Upper lobe of left lung (tissue), 4 donors: ENCODE results near the gene CDC27.

ENCODE experiments used
- EP300 ChIP-seq, 4 donors: sonication (generic); formaldehyde crosslinking; IDR thresholded peaks; one replicate each; pipeline ENCODE4 v1.5.1; 2017; ENCODE audit warnings: antibody characterized with exemption in 4 of 4, control low read depth in 2 of 4
- POLR2A ChIP-seq, 4 donors: fragments of 450-650 bp; IDR thresholded peaks; one replicate each; pipeline ENCODE4 v1.5.1; 2016 to 2017; ENCODE audit warnings: antibody characterized with exemption in 4 of 4, mild to moderate bottlenecking in 2 of 4
- POLR2AphosphoS5 ChIP-seq, 2 donors: sonication (generic); formaldehyde crosslinking; IDR thresholded peaks; one replicate each; pipeline ENCODE4 v1.5.1; 2017; ENCODE audit warnings: antibody characterized with exemption in 2 of 2
- TF ChIP-seq, protein P1 (sequence below), 6 experiments: fragments of 450-650 bp in 4 of 6; fragments of 200-600 bp in 2 of 6; sonication (generic) in 2 of 6; IDR thresholded peaks; one replicate each; pipeline ENCODE4 v1.5.1; 2016 to 2019; ENCODE audit warnings: antibody characterized with exemption in 6 of 6

DNA sequence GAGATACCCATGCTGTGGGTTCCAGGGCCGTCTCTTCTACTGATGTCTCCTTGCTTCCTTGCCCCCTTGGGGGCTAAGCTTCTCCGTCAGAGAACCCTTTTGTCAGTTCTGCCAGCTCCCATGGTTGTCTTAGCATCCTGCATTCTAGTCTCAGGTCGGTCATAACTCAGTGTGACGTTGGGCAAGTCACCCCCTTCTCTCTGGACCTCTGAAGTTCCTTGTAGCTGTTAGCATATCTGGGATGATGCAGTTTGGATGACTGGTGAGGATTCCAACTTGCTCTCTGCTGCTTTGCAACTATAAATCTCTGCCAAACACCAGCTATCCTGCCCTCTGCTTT, 11.2 kb upstream of the CDC27 start:
- TF ChIP-seq, protein P1, sequence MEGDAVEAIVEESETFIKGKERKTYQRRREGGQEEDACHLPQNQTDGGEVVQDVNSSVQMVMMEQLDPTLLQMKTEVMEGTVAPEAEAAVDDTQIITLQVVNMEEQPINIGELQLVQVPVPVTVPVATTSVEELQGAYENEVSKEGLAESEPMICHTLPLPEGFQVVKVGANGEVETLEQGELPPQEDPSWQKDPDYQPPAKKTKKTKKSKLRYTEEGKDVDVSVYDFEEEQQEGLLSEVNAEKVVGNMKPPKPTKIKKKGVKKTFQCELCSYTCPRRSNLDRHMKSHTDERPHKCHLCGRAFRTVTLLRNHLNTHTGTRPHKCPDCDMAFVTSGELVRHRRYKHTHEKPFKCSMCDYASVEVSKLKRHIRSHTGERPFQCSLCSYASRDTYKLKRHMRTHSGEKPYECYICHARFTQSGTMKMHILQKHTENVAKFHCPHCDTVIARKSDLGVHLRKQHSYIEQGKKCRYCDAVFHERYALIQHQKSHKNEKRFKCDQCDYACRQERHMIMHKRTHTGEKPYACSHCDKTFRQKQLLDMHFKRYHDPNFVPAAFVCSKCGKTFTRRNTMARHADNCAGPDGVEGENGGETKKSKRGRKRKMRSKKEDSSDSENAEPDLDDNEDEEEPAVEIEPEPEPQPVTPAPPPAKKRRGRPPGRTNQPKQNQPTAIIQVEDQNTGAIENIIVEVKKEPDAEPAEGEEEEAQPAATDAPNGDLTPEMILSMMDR (IDR thresholded peaks at IDR 0.05), result no peak
- TF ChIP-seq POLR2A (IDR thresholded peaks at IDR 0.05), result no peak
- no peak for TF ChIP-seq POLR2AphosphoS5 (IDR thresholded peaks at IDR 0.05)
- TF ChIP-seq EP300 (IDR thresholded peaks at IDR 0.05), result no peak
